Liver (tissue), 9 donors: ENCODE data around the gene TRIM26. TPM values are rescaled to one million over a fixed set of nuclear protein-coding genes. Genes with fewer than 3 reads are reported as not detected.
"Not testable (repeated sequence)": the region's sequence is repeated elsewhere in the genome, so short reads cannot be mapped to it uniquely, and the experiment has no call there.

Experiments
- DNase-seq: peaks from one replicate; pipeline ENCODE4 v3.0.0-alpha.2; 2017; ENCODE audit warnings: low spot score
- H3K27ac ChIP-seq, 2 donors: one replicate each; pipeline ENCODE4 v1.7.0; 2013; ENCODE audit warnings: inconsistent platforms in 2 of 2, low read length in 2 of 2, control low read depth in 1 of 2, low read depth in 1 of 2, mild to moderate bottlenecking in 1 of 2
- H3K27me3 ChIP-seq, 4 donors: one replicate each; pipeline versions ENCODE4 v1.6.1 to v1.7.0; 2013; ENCODE audit warnings: low read length in 3 of 4, inconsistent platforms in 1 of 4, mild to moderate bottlenecking in 1 of 4, moderate library complexity in 1 of 4; ENCODE audit not compliant: control insufficient read depth in 4 of 4, insufficient read depth in 4 of 4
- H3K36me3 ChIP-seq, 4 donors: one replicate each; pipeline versions ENCODE4 v1.6.1 to v1.7.0; 2013; ENCODE audit warnings: low read length in 3 of 4, mild to moderate bottlenecking in 3 of 4, low read depth in 1 of 4, moderate library complexity in 1 of 4; ENCODE audit not compliant: control insufficient read depth in 4 of 4, insufficient read depth in 3 of 4
- H3K4me1 ChIP-seq, 4 donors: one replicate each; pipeline versions ENCODE4 v1.6.1 to v1.7.0; 2013; ENCODE audit warnings: low read length in 3 of 4, mild to moderate bottlenecking in 3 of 4, moderate library complexity in 1 of 4; ENCODE audit not compliant: control insufficient read depth in 4 of 4, insufficient read depth in 4 of 4
- H3K4me3 ChIP-seq, 3 donors: one replicate each; pipeline versions ENCODE4 v1.6.1 to v1.7.0; 2013; ENCODE audit warnings: low read length in 3 of 3, control low read depth in 1 of 3, low read depth in 1 of 3, mild to moderate bottlenecking in 1 of 3
- H3K9ac ChIP-seq, 2 donors: one replicate each; pipeline ENCODE4 v1.7.0; 2013; ENCODE audit warnings: low read length in 2 of 2, mild to moderate bottlenecking in 2 of 2, moderate library complexity in 2 of 2, control low read depth in 1 of 2, low read depth in 1 of 2
- H3K9me3 ChIP-seq, 4 donors: one replicate each; pipeline versions ENCODE4 v1.6.1 to v1.7.0; 2013; ENCODE audit warnings: low read length in 3 of 4; ENCODE audit not compliant: control insufficient read depth in 4 of 4
- EGR1 ChIP-seq, 2 donors: IDR thresholded peaks; 2 replicates each; pipeline ENCODE4 v1.6.1; 2016 to 2018; ENCODE audit warnings: antibody characterized with exemption in 2 of 2, low read depth in 2 of 2
- FOXA1 ChIP-seq: IDR thresholded peaks from 2 replicates; pipeline ENCODE4 v1.6.1; 2016; ENCODE audit warnings: antibody characterized with exemption
- FOXA2 ChIP-seq: IDR thresholded peaks from 2 replicates; pipeline ENCODE4 v1.6.1; 2016; ENCODE audit warnings: antibody characterized with exemption
- HNF4A ChIP-seq, 2 donors: conservative IDR thresholded peaks; 2 replicates each; pipeline ENCODE4 v1.6.1; 2016; ENCODE audit warnings: antibody characterized with exemption in 2 of 2, mild to moderate bottlenecking in 2 of 2
- HNF4G ChIP-seq: IDR thresholded peaks from 2 replicates; pipeline ENCODE4 v1.6.1; 2016; ENCODE audit warnings: antibody characterized with exemption
- RAD21 ChIP-seq, 2 donors: IDR thresholded peaks; 2 replicates each; pipeline ENCODE4 v1.6.1; 2016; ENCODE audit warnings: antibody characterized with exemption in 2 of 2, mild to moderate bottlenecking in 2 of 2
- REST ChIP-seq: IDR thresholded peaks from 2 replicates; pipeline ENCODE4 v1.6.1; 2016; ENCODE audit warnings: antibody characterized with exemption, mild to moderate bottlenecking
- RXRA ChIP-seq, 2 donors: IDR thresholded peaks; 2 replicates each; pipeline ENCODE4 v1.6.1; 2017 to 2018; ENCODE audit warnings: antibody characterized with exemption in 2 of 2, mild to moderate bottlenecking in 1 of 2
- YY1 ChIP-seq: IDR thresholded peaks from 2 replicates; pipeline ENCODE4 v1.6.1; 2016; ENCODE audit warnings: antibody characterized with exemption, mild to moderate bottlenecking
- ZBTB33 ChIP-seq: IDR thresholded peaks from 2 replicates; pipeline ENCODE4 v1.6.1; 2016; ENCODE audit warnings: antibody characterized with exemption
- WGBS: extraction: QIAGEN DNeasy Blood & Tissue Kit; methylation state at CpG from one replicate; pipeline ENCODE4 v1.1.7; 2013; 5-methylcytosine and 5-hydroxymethylcytosine counted together
- polyA plus RNA-seq, 2 donors: library from polyadenylated mRNA; stranded (reverse) in 1 of 2; unstranded in 1 of 2; fragments of 200-250 nt in 1 of 2; fragments of >200 nt in 1 of 2; fragmentation: Nextera tagmentation in 1 of 2; extraction: Ambion mirVana in 1 of 2; gene quantifications; one replicate each; pipeline versions ENCODE4 v1.2.1 to v1.2.3, GENCODE V29; 2013 to 2015
- total RNA-seq, 2 donors: library from RNA; depleted of rRNA; stranded (reverse); fragments of >200 nt; gene quantifications; one replicate each; pipeline ENCODE4 v1.2.3, GENCODE V29; 2014
- TF ChIP-seq, protein P1 (sequence below): fragments of 150-350 bp; IDR thresholded peaks from 2 replicates; pipeline ENCODE4 v1.5.1; 2017; ENCODE audit warnings: improper control_type of control experiment, low read depth, low read length; ENCODE audit not compliant: missing input control
- TF ChIP-seq, protein P2 (sequence below): IDR thresholded peaks from 2 replicates; pipeline ENCODE4 v1.6.1; 2016; ENCODE audit warnings: antibody characterized with exemption
- TF ChIP-seq, protein P3 (sequence below): IDR thresholded peaks from 2 replicates; pipeline ENCODE4 v1.6.1; 2016; ENCODE audit warnings: antibody characterized with exemption
- donor health status: healthy.
- donor health status: healthy.
- donor health status: healthy.
- donor health status: healthy.
- donor health status: healthy.

Gene TRIM26
- total and polyA plus RNA-seq, 4 donors: 14.9 to 50.1 (median 23.9) TPM

- DNase-seq: no peak
- no peak overlapping the region for H3K4me3 ChIP-seq
- H3K4me1 ChIP-seq: peaks cover 0 to 16% (median 5%) of the 10 kb centered on the region in 4 donors
- H3K36me3 ChIP-seq: peaks cover 0 to 18% (median 12%) of the 10 kb centered on the region in 4 donors
- WGBS: 80% methylated on average over 6 of the region's 6 CpGs
- TF ChIP-seq RXRA (IDR thresholded peaks at IDR 0.05) (no peak), YY1 (no peak)
- TF ChIP-seq, protein P1, sequence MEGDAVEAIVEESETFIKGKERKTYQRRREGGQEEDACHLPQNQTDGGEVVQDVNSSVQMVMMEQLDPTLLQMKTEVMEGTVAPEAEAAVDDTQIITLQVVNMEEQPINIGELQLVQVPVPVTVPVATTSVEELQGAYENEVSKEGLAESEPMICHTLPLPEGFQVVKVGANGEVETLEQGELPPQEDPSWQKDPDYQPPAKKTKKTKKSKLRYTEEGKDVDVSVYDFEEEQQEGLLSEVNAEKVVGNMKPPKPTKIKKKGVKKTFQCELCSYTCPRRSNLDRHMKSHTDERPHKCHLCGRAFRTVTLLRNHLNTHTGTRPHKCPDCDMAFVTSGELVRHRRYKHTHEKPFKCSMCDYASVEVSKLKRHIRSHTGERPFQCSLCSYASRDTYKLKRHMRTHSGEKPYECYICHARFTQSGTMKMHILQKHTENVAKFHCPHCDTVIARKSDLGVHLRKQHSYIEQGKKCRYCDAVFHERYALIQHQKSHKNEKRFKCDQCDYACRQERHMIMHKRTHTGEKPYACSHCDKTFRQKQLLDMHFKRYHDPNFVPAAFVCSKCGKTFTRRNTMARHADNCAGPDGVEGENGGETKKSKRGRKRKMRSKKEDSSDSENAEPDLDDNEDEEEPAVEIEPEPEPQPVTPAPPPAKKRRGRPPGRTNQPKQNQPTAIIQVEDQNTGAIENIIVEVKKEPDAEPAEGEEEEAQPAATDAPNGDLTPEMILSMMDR: no peak
- TF ChIP-seq, protein P2, sequence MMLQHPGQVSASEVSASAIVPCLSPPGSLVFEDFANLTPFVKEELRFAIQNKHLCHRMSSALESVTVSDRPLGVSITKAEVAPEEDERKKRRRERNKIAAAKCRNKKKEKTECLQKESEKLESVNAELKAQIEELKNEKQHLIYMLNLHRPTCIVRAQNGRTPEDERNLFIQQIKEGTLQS: no peak
- no peaks in the 10 kb centered on the region for H3K9me3 ChIP-seq
- H3K27ac ChIP-seq: no peak overlapping the region
- H3K9ac ChIP-seq: no peak overlapping the region
- no peaks in the 10 kb centered on the region for H3K27me3 ChIP-seq
Measured at GRCh38 chr6:30167101-30167500, 46.1 kb downstream of the TRIM26 start.

GRCh38 chr6:30165238-30165637, 48.0 kb downstream of the TRIM26 start:
- H3K27ac ChIP-seq, H3K9me3 ChIP-seq, DNase-seq, H3K27me3 ChIP-seq, H3K9ac ChIP-seq, H3K4me3 ChIP-seq: not testable (repeated sequence)
- WGBS: 90% methylated on average over 1 of the region's 1 CpG
- Histone ChIP-seq H3K36me3 (peaks cover 0 to 18% (median 9%) of the 10 kb centered on the region in 4 donors), H3K4me1 (peaks cover 0 to 16% (median 5%) of the 10 kb centered on the region in 4 donors)

DNA sequence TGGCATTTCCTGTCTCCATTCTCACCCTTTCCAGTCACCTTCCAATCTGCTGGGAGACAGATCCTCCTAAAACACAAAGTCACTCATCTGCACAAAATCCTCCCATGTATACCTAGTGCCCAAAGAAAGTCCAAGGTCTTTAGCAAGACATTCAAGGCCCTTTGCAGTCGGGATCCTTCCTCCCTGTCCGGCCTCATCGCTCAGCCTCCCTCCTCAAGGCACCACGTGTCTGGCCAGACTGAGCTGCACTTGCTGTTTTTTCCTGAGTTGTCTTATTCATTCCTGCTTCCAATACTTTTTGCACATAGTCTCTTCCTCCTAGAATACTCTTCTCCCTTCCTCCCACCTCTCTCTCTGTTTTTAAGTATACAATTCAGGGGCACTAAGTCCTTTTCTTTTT, 48.5 kb downstream of the TRIM26 start:
- WGBS: 83% methylated on average over 4 of the region's 4 CpGs
- peak overlapping the region in 2 of 3 donors; percentile 20 to 61 for H3K4me3 ChIP-seq
- H3K4me1 ChIP-seq: peaks cover 0 to 16% (median 5%) of the 10 kb centered on the region in 4 donors
- no peaks in the 10 kb centered on the region for H3K9me3 ChIP-seq
- no peaks in the 10 kb centered on the region for H3K27me3 ChIP-seq
- TF ChIP-seq, protein P3, sequence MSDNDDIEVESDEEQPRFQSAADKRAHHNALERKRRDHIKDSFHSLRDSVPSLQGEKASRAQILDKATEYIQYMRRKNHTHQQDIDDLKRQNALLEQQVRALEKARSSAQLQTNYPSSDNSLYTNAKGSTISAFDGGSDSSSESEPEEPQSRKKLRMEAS: no peak
- TF ChIP-seq, protein P2: no peak
- TF ChIP-seq FOXA2: no peak
- TF ChIP-seq YY1: no peak
- TF ChIP-seq ZBTB33: no peak
- TF ChIP-seq HNF4A (conservative IDR thresholded peaks at IDR 0.05): no peak
- TF ChIP-seq EGR1 (IDR thresholded peaks at IDR 0.05; ENCODE audit: low read depth in 2 of 2): no peak
- TF ChIP-seq RAD21 (IDR thresholded peaks at IDR 0.05): no peak
- no peak for TF ChIP-seq FOXA1
- no peak for TF ChIP-seq REST
- TF ChIP-seq RXRA (IDR thresholded peaks at IDR 0.05): no peak
- no peak for TF ChIP-seq HNF4G
- DNase-seq: no peak
- H3K27ac ChIP-seq: peak overlapping the region in 1 of 2 donors; percentile 86
- no peak overlapping the region for H3K9ac ChIP-seq
- peaks cover 0 to 18% (median 8%) of the 10 kb centered on the region in 4 donors for H3K36me3 ChIP-seq
